Thoracic aorta (tissue), 2 donors: Measurements from ENCODE around the gene PLEKHA4. TPM values are rescaled to one million over a fixed set of nuclear protein-coding genes. Genes with fewer than 3 reads are reported as not detected.

Experiments
- ATAC-seq: fragments of 150-250 bp; one replicate; pipeline ENCODE4 v1.8.0; 2017; ENCODE audit warnings: low read depth; ENCODE audit not compliant: insufficient number of reproducible peaks, low FRiP score
- DNase-seq: peaks from one replicate; pipeline ENCODE4 v3.0.0-alpha.2; 2020; ENCODE audit warnings: low spot score
- H3K27ac ChIP-seq, 2 donors: fragments of 200-600 bp; sonication (generic); 1 replicate in 1 of 2; 2 replicates in 1 of 2; pipeline ENCODE4 v1.5.1; 2016; ENCODE audit warnings: mild to moderate bottlenecking in 2 of 2, moderate library complexity in 2 of 2
- H3K27me3 ChIP-seq: fragments of 200-600 bp; sonication (generic); replicated peaks from 2 replicates; pipeline ENCODE4 v1.6.0; 2016; ENCODE audit warnings: mild to moderate bottlenecking; ENCODE audit not compliant: insufficient read depth
- H3K36me3 ChIP-seq: fragments of 200-600 bp; sonication (generic); one replicate; pipeline ENCODE4 v1.5.1; 2016
- H3K4me1 ChIP-seq, 2 donors: fragments of 200-600 bp; sonication (generic); 1 replicate in 1 of 2; 2 replicates in 1 of 2; pipeline versions ENCODE4 v1.5.1 to v1.6.0; 2016; ENCODE audit warnings: low read depth in 2 of 2, mild to moderate bottlenecking in 1 of 2; ENCODE audit not compliant: control insufficient read depth in 1 of 2
- H3K4me3 ChIP-seq: fragments of 200-600 bp; sonication (generic); 2 replicates; pipeline ENCODE4 v1.5.1; 2016; ENCODE audit warnings: mild to moderate bottlenecking
- H3K9me3 ChIP-seq: fragments of 200-600 bp; sonication (generic); 2 replicates; pipeline ENCODE4 v1.5.1; 2016
- CTCF ChIP-seq: fragments of 200-600 bp; sonication (generic); IDR thresholded peaks from one replicate; pipeline ENCODE4 v1.5.1; 2019; ENCODE audit warnings: antibody characterized with exemption
- total RNA-seq, 2 donors: library from RNA; depleted of rRNA; stranded (reverse); fragments of >200 nt; gene quantifications; one replicate each; pipeline versions ENCODE4 v1.1.0 to v1.2.3, GENCODE V29; 2016

The PLEKHA4 gene
- total RNA-seq, 2 donors from 2014 or later: 45.1 to 45.2 TPM

DNA sequence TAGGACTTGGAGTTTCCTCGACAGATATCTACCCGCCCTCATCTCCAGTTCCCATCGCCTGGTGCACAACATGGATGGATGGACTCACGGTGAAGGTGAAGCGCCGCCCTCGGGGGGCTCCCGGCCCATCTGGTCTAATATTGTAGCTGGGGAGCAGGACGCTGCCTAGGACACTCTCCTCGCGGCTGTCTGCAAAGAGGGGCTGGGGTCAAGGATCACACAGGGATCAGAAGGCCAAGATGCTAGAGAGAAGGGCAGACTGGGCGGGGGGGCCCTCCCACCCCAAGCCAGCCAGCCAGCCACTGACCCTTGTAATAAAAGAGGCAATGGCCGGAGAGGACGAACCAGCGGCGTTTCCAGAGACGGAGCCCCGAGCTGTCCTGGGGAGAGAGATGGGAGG is 7.1 kb downstream of the PLEKHA4 start:
- peaks cover 9% of the 10 kb centered on the region for H3K36me3 ChIP-seq
- no peaks in the 10 kb centered on the region for H3K9me3 ChIP-seq
- H3K27me3 ChIP-seq: no peaks in the 10 kb centered on the region
- DNase-seq: no peak
- ATAC-seq: no peak
- no peak for TF ChIP-seq CTCF
- H3K4me1 ChIP-seq: peaks cover 0 to 2% of the 10 kb centered on the region in 2 donors
- H3K27ac ChIP-seq: no peak overlapping the region
- no peak overlapping the region for H3K4me3 ChIP-seq

- DNase-seq (no peak), ATAC-seq (no peak)
- Histone ChIP-seq H3K27ac (no peak overlapping the region), H3K4me1 (no peaks in the 10 kb centered on the region), H3K4me3 (no peak overlapping the region), H3K9me3 (no peaks in the 10 kb centered on the region), H3K27me3 (no peaks in the 10 kb centered on the region), H3K36me3 (peaks cover 9% of the 10 kb centered on the region)
- TF ChIP-seq CTCF: no peak
These were observed 8.5 kb downstream of the PLEKHA4 start for GRCh38 chr19:48859711-48860572.

GRCh38 chr19:48858984-48859710 is 9.3 kb downstream of the PLEKHA4 start:
- peaks cover 9% of the 10 kb centered on the region for H3K36me3 ChIP-seq
- peak overlapping the region; percentile 41 for H3K4me3 ChIP-seq
- H3K27ac ChIP-seq: no peak overlapping the region
- no peak for TF ChIP-seq CTCF
- no peaks in the 10 kb centered on the region for H3K4me1 ChIP-seq
- ATAC-seq (no peak), DNase-seq (no peak)
- H3K9me3 ChIP-seq: no peaks in the 10 kb centered on the region
- H3K27me3 ChIP-seq: no peaks in the 10 kb centered on the region

DNA sequence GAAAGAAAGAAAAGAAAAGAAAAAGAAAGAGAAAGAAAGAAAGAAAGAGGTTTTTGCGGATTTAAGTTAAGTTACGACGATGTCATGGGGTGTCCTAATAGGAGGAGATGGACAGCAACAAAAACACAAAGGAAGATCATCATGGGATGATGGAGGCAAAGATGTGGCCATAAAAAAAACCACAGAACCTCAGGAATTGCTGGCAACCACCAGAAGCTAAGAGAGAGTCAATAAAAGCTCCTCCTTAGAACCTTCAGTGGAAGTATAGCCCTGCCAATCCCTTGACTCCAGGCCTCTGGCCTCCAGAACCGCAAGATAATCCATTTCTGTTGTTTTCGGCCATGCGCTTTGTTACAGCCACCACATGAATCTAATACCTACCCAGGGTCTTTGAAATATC is 11.5 kb downstream of the PLEKHA4 start:
- H3K4me1 ChIP-seq: no peaks in the 10 kb centered on the region
- peaks cover 9% of the 10 kb centered on the region for H3K36me3 ChIP-seq
- no peaks in the 10 kb centered on the region for H3K27me3 ChIP-seq
- H3K9me3 ChIP-seq: no peaks in the 10 kb centered on the region
- no peak for TF ChIP-seq CTCF
- DNase-seq: no peak
- ATAC-seq: no peak
- H3K4me3 ChIP-seq: no peak overlapping the region
- no peak overlapping the region for H3K27ac ChIP-seq

GRCh38 chr19:48854103-48854502 is 14.3 kb downstream of the PLEKHA4 start:
- Histone ChIP-seq H3K27me3 (no peaks in the 10 kb centered on the region), H3K4me1 (no peaks in the 10 kb centered on the region), H3K36me3 (peaks cover 4% of the 10 kb centered on the region), H3K4me3 (no peak overlapping the region), H3K27ac (no peak overlapping the region), H3K9me3 (no peaks in the 10 kb centered on the region)
- ATAC-seq (no peak), DNase-seq (no peak)
- TF ChIP-seq CTCF: no peak
